NCI-H345 treated with DMSO at 0.1 percent for 48 hours (cell line): ENCODE measurements around the gene OR5B2.
"Not testable (repeated sequence)": the region's sequence is repeated elsewhere in the genome, so short reads cannot be mapped to it uniquely, and the experiment has no call there.

Experiments used
- DNase-seq: peaks from one replicate; lab custom pipeline; 2025; ENCODE audit not compliant: unreplicated experiment; lab: John Stamatoyannopoulos, UW

OR5B2 gene

GRCh38 chr11:58428021-58428420 is at the start of gene OR5B2:
Gene OR5B2 (minus strand): TSS chr11:58428121. CDS start chr11:58423261, 4,860 bp downstream.
- DNase-seq: no peak

GRCh38 chr11:58471892-58472291 is 44.0 kb upstream of the OR5B2 start:
- no peak for DNase-seq

- no peak for DNase-seq
These were observed 38.4 kb upstream of the OR5B2 start for GRCh38 chr11:58466293-58466692.

- no peak for DNase-seq
These were observed 37.8 kb upstream of the OR5B2 start for GRCh38 chr11:58465690-58466089.

GRCh38 chr11:58451585-58451984 is 23.7 kb upstream of the OR5B2 start:
- no peak for DNase-seq

- no peak for DNase-seq
These were observed 18.4 kb upstream of the OR5B2 start for GRCh38 chr11:58446294-58446693.

GRCh38 chr11:58444300-58444699 is 16.4 kb upstream of the OR5B2 start:
- no peak for DNase-seq

- DNase-seq: no peak
These were observed 14.2 kb upstream of the OR5B2 start, which contains the start of gene OR5B12 for GRCh38 chr11:58442136-58442535. Gene OR5B12 (minus strand): TSS chr11:58442236. CDS start chr11:58440151, 2,085 bp downstream.

GRCh38 chr11:58438486-58438885 is 10.6 kb upstream of the OR5B2 start:
- no peak for DNase-seq

GRCh38 chr11:58434217-58434616 is 6.3 kb upstream of the OR5B2 start:
- no peak for DNase-seq

GRCh38 chr11:58433638-58434203 is 5.8 kb upstream of the OR5B2 start:
- DNase-seq: no peak

- no peak for DNase-seq
These were observed 1.4 kb upstream of the OR5B2 start for GRCh38 chr11:58429273-58429672.

- no peak for DNase-seq
These were observed 21.1 kb downstream of the OR5B2 start, which contains the start of gene OR5B3 for GRCh38 chr11:58406774-58407173. Gene OR5B3 (minus strand): TSS chr11:58406874. CDS start chr11:58403409, 3,465 bp downstream.

GRCh38 chr11:58399622-58400021 is 28.3 kb downstream of the OR5B2 start:
- not testable (repeated sequence) for DNase-seq

GRCh38 chr11:58395581-58395980 is 32.3 kb downstream of the OR5B2 start:
- DNase-seq: no peak

- no peak for DNase-seq
These were observed 33.7 kb downstream of the OR5B2 start for GRCh38 chr11:58394195-58394594.

GRCh38 chr11:58392746-58393145 is 35.2 kb downstream of the OR5B2 start:
- DNase-seq: no peak

GRCh38 chr11:58391879-58392278 is 36.0 kb downstream of the OR5B2 start:
- DNase-seq: no peak

- no peak for DNase-seq
These were observed 37.3 kb downstream of the OR5B2 start for GRCh38 chr11:58390551-58391063.
